Sigmoid colon (tissue), 7 donors: ENCODE data around the gene TP53BP2. TPM values are rescaled to one million over a fixed set of nuclear protein-coding genes. Genes with fewer than 3 reads are reported as not detected.
A peak's percentile ranks its signal among the peaks of the same experiment; 100 is the strongest.

Source experiments
- DNase-seq: peaks from one replicate; pipeline ENCODE4 v3.0.0-alpha.2; 2019
- H3K27ac ChIP-seq, 4 donors: fragments of 200-600 bp; sonication (generic); one replicate each; pipeline ENCODE4 v1.5.1; 2016 to 2019; ENCODE audit warnings: mild to moderate bottlenecking in 1 of 4
- H3K27me3 ChIP-seq, 3 donors: fragments of 200-600 bp; sonication (generic); one replicate each; pipeline ENCODE4 v1.5.1; 2019; ENCODE audit warnings: mild to moderate bottlenecking in 1 of 3
- H3K36me3 ChIP-seq, 4 donors: fragments of 200-600 bp; sonication (generic); one replicate each; pipeline ENCODE4 v1.5.1; 2016 to 2019
- H3K4me1 ChIP-seq, 4 donors: fragments of 200-600 bp; sonication (generic); one replicate each; pipeline ENCODE4 v1.5.1; 2017 to 2019
- H3K4me3 ChIP-seq, 4 donors: fragments of 200-600 bp; sonication (generic); one replicate each; pipeline ENCODE4 v1.5.1; 2017 to 2019; ENCODE audit warnings: mild to moderate bottlenecking in 2 of 4, moderate library complexity in 1 of 4
- H3K9me3 ChIP-seq, 4 donors: fragments of 200-600 bp in 3 of 4; sonication (generic) in 3 of 4; one replicate each; pipeline versions ENCODE4 v1.5.1 to v1.6.1; 2013 to 2019
- EP300 ChIP-seq, 4 donors: sonication (generic); formaldehyde crosslinking; IDR thresholded peaks; one replicate each; pipeline ENCODE4 v1.6.1; 2017; ENCODE audit warnings: antibody characterized with exemption in 4 of 4
- POLR2A ChIP-seq, 2 donors: fragments of 450-650 bp; IDR thresholded peaks; one replicate each; pipeline ENCODE4 v1.6.1; 2016; ENCODE audit warnings: antibody characterized with exemption in 2 of 2, mild to moderate bottlenecking in 2 of 2, moderate library complexity in 2 of 2
- POLR2AphosphoS5 ChIP-seq, 4 donors: sonication (generic); formaldehyde crosslinking; IDR thresholded peaks; one replicate each; pipeline ENCODE4 v1.6.1; 2017; ENCODE audit warnings: antibody characterized with exemption in 4 of 4
- WGBS, 2 donors: extraction: QIAGEN DNeasy Blood & Tissue Kit; methylation state at CpG; one replicate each; pipeline ENCODE4 v1.1.7; 2013; 5-methylcytosine and 5-hydroxymethylcytosine counted together
- intact Hi-C: fragments of 100-400 bp; cut with DNase I; formaldehyde crosslinking; loops from one replicate; pipeline ENCODE4 v1.15.1; 2023
- polyA plus RNA-seq, 3 donors: library from polyadenylated mRNA; stranded (reverse); fragments of 200-250 nt; gene quantifications; one replicate each; pipeline ENCODE4 v1.2.3, GENCODE V29; 2013
- total RNA-seq, 4 donors: library from RNA; depleted of rRNA; stranded (reverse); fragments of >200 nt; gene quantifications; one replicate each; pipeline ENCODE4 v1.1.0, GENCODE V29; 2016
- TF ChIP-seq, protein P1 (sequence below), 4 experiments: fragments of 450-650 bp in 3 of 4; fragments of 200-600 bp in 1 of 4; IDR thresholded peaks; one replicate each; pipeline ENCODE4 v1.5.1; 2016 to 2019; ENCODE audit warnings: antibody characterized with exemption in 4 of 4, mild to moderate bottlenecking in 3 of 4, moderate library complexity in 2 of 4
- donor health status: healthy with polysubstance abuse.
- donor health status: Bipolar disorder and iron deficiency.
- donor health status: healthy.

The TP53BP2 gene
- total and polyA plus RNA-seq, 7 donors: 10.2 to 28.5 (median 24.6) TPM

DNA sequence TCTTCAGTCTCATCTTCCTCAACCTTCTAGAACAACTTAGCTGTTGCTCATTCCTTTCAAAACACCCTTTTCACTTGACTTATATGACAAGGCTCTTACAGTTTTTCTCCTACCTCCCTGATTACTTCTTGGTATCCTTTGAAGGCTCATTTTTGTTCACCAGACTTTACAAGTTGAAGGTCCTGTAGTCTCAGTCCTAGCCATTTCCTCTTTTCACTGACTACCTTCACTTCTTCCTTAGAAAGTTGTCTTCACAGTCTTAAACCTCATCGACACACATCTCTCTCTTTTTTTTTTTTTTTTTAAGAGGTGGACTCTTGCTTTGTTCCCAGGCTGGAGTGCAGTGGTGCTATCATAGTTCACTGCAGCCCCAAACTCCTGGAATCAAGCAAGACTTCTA, 6.6 kb upstream of the TP53BP2 start:
- intact Hi-C loops: no loop called here
- H3K4me3 ChIP-seq: no peak overlapping the region
- WGBS, 2 donors: 69 to 80% methylated on average over 1 of the region's 1 CpG

DNA sequence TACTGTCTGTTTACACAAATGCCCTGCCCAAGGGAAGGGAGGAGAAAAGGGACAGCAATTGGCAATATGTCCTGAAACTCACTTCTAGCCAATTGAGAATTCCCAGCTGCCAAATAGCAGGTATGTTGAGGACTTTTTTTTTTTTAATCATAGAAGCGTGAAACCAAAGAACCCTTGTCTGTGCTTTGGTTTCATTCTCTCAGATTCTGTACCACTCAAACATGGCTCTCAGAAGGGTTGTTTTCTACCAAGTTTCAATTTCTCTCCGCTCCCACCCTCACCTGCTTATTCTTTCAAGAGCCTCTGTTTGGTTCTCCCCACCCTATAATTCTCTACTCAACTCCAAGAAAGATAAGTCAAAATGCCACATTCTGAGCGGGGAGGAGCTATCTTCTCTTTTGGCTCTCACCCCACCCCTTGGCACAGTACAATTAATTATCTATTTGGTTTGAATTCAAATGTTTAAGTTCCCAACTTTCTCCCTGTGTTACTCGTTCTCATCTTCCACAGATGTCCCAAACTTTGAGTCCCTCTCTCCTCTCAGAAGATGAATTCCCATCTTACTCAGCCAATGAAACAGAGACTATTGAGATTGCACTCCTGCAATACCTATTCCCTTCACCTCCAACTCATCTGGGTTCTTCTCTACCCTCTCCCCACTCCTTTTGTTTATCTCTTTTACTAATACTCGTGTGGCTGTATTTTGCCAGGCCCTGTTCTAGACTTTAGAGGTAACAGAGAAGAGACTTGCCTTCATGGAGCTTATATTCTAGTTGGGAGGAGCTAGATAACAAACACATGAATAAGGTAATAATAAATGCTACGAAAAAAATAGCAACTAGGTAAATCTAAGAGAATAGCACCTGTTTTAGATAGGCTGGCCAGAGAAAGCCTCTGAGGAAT, 3.9 kb upstream of the TP53BP2 start:
- 90 to 91% methylated on average over 6 of the region's 6 CpGs for WGBS, 2 donors
- TF ChIP-seq, protein P1, sequence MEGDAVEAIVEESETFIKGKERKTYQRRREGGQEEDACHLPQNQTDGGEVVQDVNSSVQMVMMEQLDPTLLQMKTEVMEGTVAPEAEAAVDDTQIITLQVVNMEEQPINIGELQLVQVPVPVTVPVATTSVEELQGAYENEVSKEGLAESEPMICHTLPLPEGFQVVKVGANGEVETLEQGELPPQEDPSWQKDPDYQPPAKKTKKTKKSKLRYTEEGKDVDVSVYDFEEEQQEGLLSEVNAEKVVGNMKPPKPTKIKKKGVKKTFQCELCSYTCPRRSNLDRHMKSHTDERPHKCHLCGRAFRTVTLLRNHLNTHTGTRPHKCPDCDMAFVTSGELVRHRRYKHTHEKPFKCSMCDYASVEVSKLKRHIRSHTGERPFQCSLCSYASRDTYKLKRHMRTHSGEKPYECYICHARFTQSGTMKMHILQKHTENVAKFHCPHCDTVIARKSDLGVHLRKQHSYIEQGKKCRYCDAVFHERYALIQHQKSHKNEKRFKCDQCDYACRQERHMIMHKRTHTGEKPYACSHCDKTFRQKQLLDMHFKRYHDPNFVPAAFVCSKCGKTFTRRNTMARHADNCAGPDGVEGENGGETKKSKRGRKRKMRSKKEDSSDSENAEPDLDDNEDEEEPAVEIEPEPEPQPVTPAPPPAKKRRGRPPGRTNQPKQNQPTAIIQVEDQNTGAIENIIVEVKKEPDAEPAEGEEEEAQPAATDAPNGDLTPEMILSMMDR (IDR thresholded peaks at IDR 0.05): no peak
- TF ChIP-seq POLR2AphosphoS5 (IDR thresholded peaks at IDR 0.05) (no peak), POLR2A (IDR thresholded peaks at IDR 0.05) (no peak), EP300 (IDR thresholded peaks at IDR 0.05) (no peak)
- Histone ChIP-seq H3K4me3 (no peak overlapping the region), H3K27ac (no peak overlapping the region), H3K4me1 (peaks cover 0 to 13% (median 11%) of the 10 kb centered on the region in 4 donors), H3K9me3 (no peaks in the 10 kb centered on the region), H3K36me3 (no peaks in the 10 kb centered on the region), H3K27me3 (no peaks in the 10 kb centered on the region)
- intact Hi-C loops: loop anchor here (5.0 kb wide), 1 partner anchor 37 kb away; no protein-coding TSS in a partner anchor
- no peak for DNase-seq

More for the DNA sequence above, 6.6 kb upstream of the TP53BP2 start:
- no peaks in the 10 kb centered on the region for H3K9me3 ChIP-seq
- no peak for DNase-seq
- no peaks in the 10 kb centered on the region for H3K27me3 ChIP-seq
- TF ChIP-seq POLR2AphosphoS5 (IDR thresholded peaks at IDR 0.05): no peak
- TF ChIP-seq, protein P1 (IDR thresholded peaks at IDR 0.05): no peak
- no peaks in the 10 kb centered on the region for H3K36me3 ChIP-seq
- no peak overlapping the region for H3K27ac ChIP-seq
- peaks cover 0 to 3% (median 1%) of the 10 kb centered on the region in 4 donors for H3K4me1 ChIP-seq

DNA sequence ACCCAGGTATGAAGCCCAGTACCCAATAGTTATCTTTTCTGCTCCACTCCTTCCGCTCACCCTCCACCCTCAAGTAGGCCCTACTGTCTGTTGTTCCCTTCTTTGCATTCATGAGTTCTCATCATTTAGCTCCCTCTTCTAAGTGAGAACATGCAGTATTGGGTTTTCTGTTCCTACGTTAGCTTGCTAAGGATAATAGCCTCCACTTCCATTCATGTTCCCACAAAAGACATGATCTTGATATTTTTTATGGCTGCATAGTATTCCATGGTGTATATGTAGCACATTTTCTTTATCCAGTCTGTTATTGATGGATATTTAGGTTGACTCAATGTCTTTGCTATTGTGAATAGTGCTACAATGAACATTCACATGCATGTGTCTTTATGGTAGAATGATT, 2.8 kb upstream of the TP53BP2 start:
- DNase-seq: no peak
- Histone ChIP-seq H3K4me1 (peaks cover 0 to 23% (median 19%) of the 10 kb centered on the region in 4 donors), H3K4me3 (no peak overlapping the region), H3K36me3 (no peaks in the 10 kb centered on the region), H3K9me3 (no peaks in the 10 kb centered on the region), H3K27ac (no peak overlapping the region), H3K27me3 (no peaks in the 10 kb centered on the region)
- TF ChIP-seq, protein P1 (IDR thresholded peaks at IDR 0.05): no peak
- no peak for TF ChIP-seq POLR2AphosphoS5 (IDR thresholded peaks at IDR 0.05)
- TF ChIP-seq EP300 (IDR thresholded peaks at IDR 0.05): no peak
- no peak for TF ChIP-seq POLR2A (IDR thresholded peaks at IDR 0.05)
- intact Hi-C loops: loop anchor here (5.0 kb wide), 1 partner anchor 36 kb away; no protein-coding TSS in a partner anchor
- WGBS, 2 donors: 96 to 100% methylated on average over 2 of the region's 2 CpGs

DNA sequence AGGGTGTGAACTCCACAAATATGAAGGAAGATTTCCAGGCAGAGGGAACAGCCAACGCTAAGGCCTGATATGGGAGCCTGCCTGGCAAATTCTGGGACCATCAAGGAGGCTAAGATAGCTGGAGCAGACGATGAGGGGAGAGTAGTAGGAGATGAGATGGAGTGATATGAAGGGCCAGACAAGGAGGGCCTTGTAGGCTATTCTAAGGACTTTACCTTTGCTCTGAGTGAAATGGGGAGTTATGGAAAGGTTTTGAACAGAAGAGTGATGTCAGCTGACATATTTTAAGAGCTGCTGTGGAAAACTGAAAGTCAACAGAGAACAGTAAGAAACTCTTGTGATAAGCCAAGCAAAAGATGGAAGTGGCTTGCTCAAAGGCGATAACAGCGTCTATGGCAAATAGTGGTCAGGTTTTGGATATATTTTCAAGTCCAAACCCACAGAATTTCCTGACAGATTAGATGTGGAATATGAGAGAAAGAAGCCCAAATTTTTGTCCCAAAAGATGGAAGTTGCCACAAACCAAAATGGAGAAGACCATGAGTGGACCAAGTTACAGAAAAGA, 2.1 kb upstream of the TP53BP2 start:
- peak overlapping the region; percentile 98 to 99 (median 98) for H3K27ac ChIP-seq
- no peaks in the 10 kb centered on the region for H3K27me3 ChIP-seq
- WGBS, 2 donors: 96 to 97% methylated on average over 4 of the region's 4 CpGs

More for the DNA sequence above, 2.1 kb upstream of the TP53BP2 start:
- H3K4me3 ChIP-seq: no peak overlapping the region
- H3K36me3 ChIP-seq: no peaks in the 10 kb centered on the region
- peaks cover 0 to 30% (median 22%) of the 10 kb centered on the region in 4 donors for H3K4me1 ChIP-seq
- intact Hi-C loops: loop anchor here (2.0 to 5.0 kb wide), 2 partner anchors 36 to 135 kb away; partner anchors contain the start of gene CAPN2
- no peak for DNase-seq
- H3K9me3 ChIP-seq: no peaks in the 10 kb centered on the region
- TF ChIP-seq POLR2A (IDR thresholded peaks at IDR 0.05): no peak
